Measurements from ENCODE around the gene TIGD1.

Gene TIGD1

DNA sequence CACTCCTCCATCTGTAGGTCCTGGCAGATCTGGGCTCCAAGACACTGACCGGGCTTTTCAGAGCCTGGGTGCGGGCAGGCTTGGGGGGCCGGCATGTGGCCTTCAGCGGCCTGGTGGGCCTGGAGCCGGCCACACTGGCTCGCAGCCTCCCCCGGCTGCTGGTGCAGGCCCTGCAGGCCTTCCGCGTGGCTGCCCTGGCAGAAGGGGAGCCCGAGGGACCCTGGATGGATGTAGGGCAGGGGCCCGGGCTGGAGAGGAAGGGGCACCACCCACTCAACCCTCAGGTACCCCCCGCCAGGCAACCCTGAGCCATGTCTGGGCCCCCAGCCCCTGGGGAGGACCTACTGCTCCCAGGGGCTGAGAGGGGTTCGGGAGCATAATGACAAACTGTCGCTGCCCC is 25.2 kb downstream of the TIGD1 start:
- no peak for DNase-seq
- H3K9me3 ChIP-seq (ENCODE audit: control insufficient read depth, low read length): no peaks in the 10 kb centered on the region
- no peak overlapping the region for H3K27ac ChIP-seq (ENCODE audit: insufficient read depth, low read length, poor library complexity, severe bottlenecking)
- no peaks in the 10 kb centered on the region for H3K36me3 ChIP-seq (ENCODE audit: control insufficient read depth, insufficient read depth, low read length)
- H3K4me3 ChIP-seq (ENCODE audit: insufficient read depth, low read depth, low read length, poor library complexity, severe bottlenecking): no peak overlapping the region
- H3K27me3 ChIP-seq (replicated peaks; ENCODE audit: control insufficient read depth, insufficient read depth, low read length, poor library complexity, severe bottlenecking): peaks cover 40% of the 10 kb centered on the region
- peaks cover 27% of the 10 kb centered on the region for H3K4me1 ChIP-seq (ENCODE audit: control insufficient read depth, insufficient read depth, low read length, poor library complexity, severe bottlenecking)

DNA sequence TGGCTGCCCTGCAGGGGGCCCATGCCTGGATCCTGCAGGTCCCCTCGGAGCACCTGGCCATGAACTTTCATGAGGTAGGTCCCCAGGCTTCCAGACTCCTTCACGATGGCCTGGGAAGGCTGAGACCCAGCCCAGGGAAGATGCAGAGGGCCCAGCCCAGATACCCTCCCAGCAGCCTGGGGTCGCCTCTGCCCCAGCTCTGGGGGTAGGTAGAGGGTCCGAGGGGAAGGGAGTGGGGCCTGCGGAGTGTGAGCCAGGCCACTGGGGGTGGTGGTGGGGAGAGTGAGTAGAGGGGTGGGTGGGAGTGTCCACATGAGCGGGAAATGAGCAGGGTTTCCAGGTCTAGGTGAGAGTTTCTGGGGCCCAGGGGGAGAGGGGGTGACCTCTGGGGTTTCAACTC is 25.6 kb downstream of the TIGD1 start:
- no peak for DNase-seq
- H3K27me3 ChIP-seq (replicated peaks; ENCODE audit: control insufficient read depth, insufficient read depth, low read length, poor library complexity, severe bottlenecking): peaks cover 40% of the 10 kb centered on the region

DNA sequence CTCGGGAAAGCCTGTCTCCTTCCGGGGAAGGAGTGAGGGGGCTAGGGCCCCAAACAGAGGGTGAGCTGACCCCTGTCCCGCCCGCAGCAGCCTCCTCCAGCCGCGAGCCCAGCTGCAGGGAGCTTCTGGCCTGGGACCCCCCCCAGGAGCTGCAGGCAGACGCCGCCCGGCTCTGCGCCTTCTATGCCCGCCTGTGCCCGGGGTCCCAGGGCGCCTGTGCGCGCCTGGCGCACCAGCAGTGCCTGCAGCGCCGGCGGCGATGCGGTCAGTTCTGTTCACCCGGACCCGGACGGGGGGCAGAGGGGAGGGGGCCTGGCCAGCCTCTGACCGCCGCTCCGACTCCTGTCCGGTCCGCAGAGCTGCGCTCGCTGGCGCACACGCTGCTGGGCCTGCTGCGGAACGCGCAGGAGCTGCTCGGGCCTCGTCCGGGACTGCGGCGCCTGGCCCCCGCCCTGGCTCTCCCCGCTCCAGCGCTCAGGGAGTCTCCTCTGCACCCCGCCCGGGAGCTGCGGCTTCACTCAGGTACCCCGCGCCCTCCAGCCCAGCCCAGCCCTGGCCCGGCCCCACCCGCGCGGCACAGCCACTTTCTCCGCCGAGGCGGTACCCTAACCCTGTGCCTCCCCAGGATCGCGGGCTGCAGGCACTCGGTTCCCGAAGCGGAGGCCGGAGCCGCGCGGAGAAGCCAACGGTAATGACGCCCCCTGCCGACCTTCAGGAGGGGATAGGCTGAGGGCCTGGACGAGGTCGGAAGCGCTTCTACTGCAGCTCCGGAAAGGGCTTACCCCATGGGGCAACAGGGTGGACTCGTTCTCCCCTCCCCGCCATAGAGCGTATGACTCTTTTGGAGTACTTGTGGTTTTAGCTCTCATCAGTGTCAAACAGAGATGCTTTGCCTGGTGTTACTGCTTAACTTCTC is 26.4 kb downstream of the TIGD1 start:
- Histone ChIP-seq H3K36me3 (ENCODE audit: control insufficient read depth, insufficient read depth, low read length) (no peaks in the 10 kb centered on the region), H3K9me3 (ENCODE audit: control insufficient read depth, low read length) (no peaks in the 10 kb centered on the region), H3K27me3 (replicated peaks; ENCODE audit: control insufficient read depth, insufficient read depth, low read length, poor library complexity, severe bottlenecking) (peaks cover 40% of the 10 kb centered on the region), H3K4me1 (ENCODE audit: control insufficient read depth, insufficient read depth, low read length, poor library complexity, severe bottlenecking) (peaks cover 27% of the 10 kb centered on the region), H3K27ac (ENCODE audit: insufficient read depth, low read length, poor library complexity, severe bottlenecking) (no peak overlapping the region), H3K4me3 (ENCODE audit: insufficient read depth, low read depth, low read length, poor library complexity, severe bottlenecking) (peak overlapping the region; percentile 8)
- no peak for DNase-seq

More for the DNA sequence above, 25.6 kb downstream of the TIGD1 start:
- Histone ChIP-seq H3K4me3 (ENCODE audit: insufficient read depth, low read depth, low read length, poor library complexity, severe bottlenecking) (no peak overlapping the region), H3K9me3 (ENCODE audit: control insufficient read depth, low read length) (no peaks in the 10 kb centered on the region), H3K36me3 (ENCODE audit: control insufficient read depth, insufficient read depth, low read length) (no peaks in the 10 kb centered on the region), H3K4me1 (ENCODE audit: control insufficient read depth, insufficient read depth, low read length, poor library complexity, severe bottlenecking) (peaks cover 27% of the 10 kb centered on the region), H3K27ac (ENCODE audit: insufficient read depth, low read length, poor library complexity, severe bottlenecking) (no peak overlapping the region)

DNA sequence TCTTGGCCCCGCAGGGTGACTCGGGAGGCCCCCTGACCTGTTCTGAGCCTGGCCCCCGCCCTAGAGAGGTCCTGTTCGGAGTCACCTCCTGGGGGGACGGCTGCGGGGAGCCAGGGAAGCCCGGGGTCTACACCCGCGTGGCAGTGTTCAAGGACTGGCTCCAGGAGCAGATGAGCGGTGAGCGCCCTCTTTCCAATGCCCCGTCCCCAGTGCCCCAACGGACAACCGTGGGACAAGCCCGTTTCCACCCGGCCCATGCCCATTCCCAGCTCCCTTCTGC is 27.0 kb downstream of the TIGD1 start:
- peaks cover 27% of the 10 kb centered on the region for H3K4me1 ChIP-seq (ENCODE audit: control insufficient read depth, insufficient read depth, low read length, poor library complexity, severe bottlenecking)
- H3K27ac ChIP-seq (ENCODE audit: insufficient read depth, low read length, poor library complexity, severe bottlenecking): no peak overlapping the region
- no peaks in the 10 kb centered on the region for H3K36me3 ChIP-seq (ENCODE audit: control insufficient read depth, insufficient read depth, low read length)
- peaks cover 40% of the 10 kb centered on the region for H3K27me3 ChIP-seq (replicated peaks; ENCODE audit: control insufficient read depth, insufficient read depth, low read length, poor library complexity, severe bottlenecking)
- no peak overlapping the region for H3K4me3 ChIP-seq (ENCODE audit: insufficient read depth, low read depth, low read length, poor library complexity, severe bottlenecking)
- H3K9me3 ChIP-seq (ENCODE audit: control insufficient read depth, low read length): no peaks in the 10 kb centered on the region
- no peak for DNase-seq

DNA sequence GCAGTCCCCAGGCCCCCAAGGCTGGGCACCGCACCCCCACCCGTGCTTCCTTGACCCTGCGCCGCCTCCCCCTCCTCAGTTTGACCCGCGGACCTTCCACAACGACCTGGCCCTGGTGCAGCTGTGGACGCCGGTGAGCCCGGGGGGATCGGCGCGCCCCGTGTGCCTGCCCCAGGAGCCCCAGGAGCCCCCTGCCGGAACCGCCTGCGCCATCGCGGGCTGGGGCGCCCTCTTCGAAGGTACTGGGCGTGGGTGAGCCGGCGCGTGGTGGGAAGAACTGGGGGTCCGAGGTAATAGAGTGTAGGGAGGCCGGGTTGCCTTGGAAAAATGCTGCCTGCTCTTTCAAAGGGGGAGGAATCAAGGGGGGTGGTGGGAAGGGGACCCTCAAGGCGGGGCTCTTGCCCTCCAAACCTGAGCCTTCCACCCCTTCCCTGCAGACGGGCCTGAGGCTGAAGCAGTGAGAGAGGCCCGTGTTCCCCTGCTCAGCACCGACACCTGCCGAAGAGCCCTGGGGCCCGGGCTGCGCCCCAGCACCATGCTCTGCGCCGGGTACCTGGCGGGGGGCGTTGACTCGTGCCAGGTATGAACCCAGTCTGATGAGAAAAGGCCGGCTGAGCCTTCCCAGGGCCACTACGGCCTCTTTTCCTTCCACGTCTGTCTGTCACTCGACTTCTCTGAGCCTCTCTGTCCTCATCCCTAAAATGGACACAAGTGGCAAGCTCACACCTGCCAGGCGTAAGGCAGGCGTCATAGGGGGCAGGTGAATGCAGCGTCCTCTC is 27.5 kb downstream of the TIGD1 start:
- Histone ChIP-seq H3K36me3 (ENCODE audit: control insufficient read depth, insufficient read depth, low read length) (no peaks in the 10 kb centered on the region), H3K4me1 (ENCODE audit: control insufficient read depth, insufficient read depth, low read length, poor library complexity, severe bottlenecking) (peaks cover 27% of the 10 kb centered on the region), H3K9me3 (ENCODE audit: control insufficient read depth, low read length) (no peaks in the 10 kb centered on the region), H3K27me3 (replicated peaks; ENCODE audit: control insufficient read depth, insufficient read depth, low read length, poor library complexity, severe bottlenecking) (peaks cover 40% of the 10 kb centered on the region), H3K4me3 (ENCODE audit: insufficient read depth, low read depth, low read length, poor library complexity, severe bottlenecking) (peak overlapping the region; percentile 52), H3K27ac (ENCODE audit: insufficient read depth, low read length, poor library complexity, severe bottlenecking) (no peak overlapping the region)
- no peak for DNase-seq

DNA sequence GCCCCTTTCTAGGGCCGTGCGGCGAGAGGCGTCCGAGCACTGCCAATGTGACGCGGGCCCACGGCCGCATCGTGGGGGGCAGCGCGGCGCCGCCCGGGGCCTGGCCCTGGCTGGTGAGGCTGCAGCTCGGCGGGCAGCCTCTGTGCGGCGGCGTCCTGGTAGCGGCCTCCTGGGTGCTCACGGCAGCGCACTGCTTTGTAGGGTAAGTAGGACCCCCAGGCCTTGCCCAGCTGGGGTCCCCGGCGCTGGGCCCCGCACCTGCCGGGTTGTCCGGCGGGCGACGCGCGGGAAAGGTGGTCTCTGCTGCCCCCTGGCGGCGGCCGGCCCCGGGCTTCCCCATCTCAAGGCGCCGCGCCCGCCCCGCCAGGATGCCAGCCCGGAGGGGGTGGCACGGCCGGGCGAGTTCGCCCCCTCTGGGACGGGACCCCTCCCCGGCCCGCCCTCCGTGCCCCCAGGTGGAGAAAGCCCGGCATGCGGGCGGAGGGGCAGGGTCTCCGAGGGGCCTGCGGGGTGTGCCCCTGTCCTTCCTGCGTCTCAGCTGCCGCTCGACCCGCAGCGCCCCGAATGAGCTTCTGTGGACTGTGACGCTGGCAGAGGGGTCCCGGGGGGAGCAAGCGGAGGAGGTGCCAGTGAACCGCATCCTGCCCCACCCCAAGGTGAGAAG is 28.3 kb downstream of the TIGD1 start:
- peak overlapping the region; percentile 52 for H3K4me3 ChIP-seq (ENCODE audit: insufficient read depth, low read depth, low read length, poor library complexity, severe bottlenecking)
- H3K27ac ChIP-seq (ENCODE audit: insufficient read depth, low read length, poor library complexity, severe bottlenecking): no peak overlapping the region
- peaks cover 40% of the 10 kb centered on the region for H3K27me3 ChIP-seq (replicated peaks; ENCODE audit: control insufficient read depth, insufficient read depth, low read length, poor library complexity, severe bottlenecking)
- H3K36me3 ChIP-seq (ENCODE audit: control insufficient read depth, insufficient read depth, low read length): no peaks in the 10 kb centered on the region
- no peaks in the 10 kb centered on the region for H3K9me3 ChIP-seq (ENCODE audit: control insufficient read depth, low read length)
- H3K4me1 ChIP-seq (ENCODE audit: control insufficient read depth, insufficient read depth, low read length, poor library complexity, severe bottlenecking): peaks cover 27% of the 10 kb centered on the region
- peak; percentile 21 to 48 (median 30) for DNase-seq

DNA sequence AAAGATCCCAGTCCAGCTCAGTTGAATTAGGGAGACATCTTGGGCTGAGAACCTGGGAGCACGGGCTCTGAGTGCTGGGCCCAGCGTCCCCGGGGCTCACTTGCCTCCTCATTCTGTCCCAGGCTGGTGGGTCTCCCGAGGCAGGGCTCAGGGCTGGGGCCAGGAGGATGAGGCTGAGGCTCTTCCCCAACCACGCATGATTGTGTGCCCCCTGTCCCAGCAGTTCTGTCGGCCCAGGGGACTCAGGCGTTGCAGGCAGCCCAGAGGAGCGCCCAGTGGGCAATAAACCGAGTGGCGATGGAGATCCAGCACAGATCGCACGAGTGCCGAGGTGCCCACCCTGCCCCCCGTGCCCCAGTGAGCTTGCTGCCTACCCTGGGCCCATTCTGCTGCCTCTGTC is 29.3 kb downstream of the TIGD1 start:
- DNase-seq: no peak
- H3K4me1 ChIP-seq (ENCODE audit: control insufficient read depth, insufficient read depth, low read length, poor library complexity, severe bottlenecking): peaks cover 27% of the 10 kb centered on the region
- H3K36me3 ChIP-seq (ENCODE audit: control insufficient read depth, insufficient read depth, low read length): no peaks in the 10 kb centered on the region
- H3K27me3 ChIP-seq (replicated peaks; ENCODE audit: control insufficient read depth, insufficient read depth, low read length, poor library complexity, severe bottlenecking): peaks cover 40% of the 10 kb centered on the region
- no peaks in the 10 kb centered on the region for H3K9me3 ChIP-seq (ENCODE audit: control insufficient read depth, low read length)
- no peak overlapping the region for H3K4me3 ChIP-seq (ENCODE audit: insufficient read depth, low read depth, low read length, poor library complexity, severe bottlenecking)
- H3K27ac ChIP-seq (ENCODE audit: insufficient read depth, low read length, poor library complexity, severe bottlenecking): no peak overlapping the region

DNA sequence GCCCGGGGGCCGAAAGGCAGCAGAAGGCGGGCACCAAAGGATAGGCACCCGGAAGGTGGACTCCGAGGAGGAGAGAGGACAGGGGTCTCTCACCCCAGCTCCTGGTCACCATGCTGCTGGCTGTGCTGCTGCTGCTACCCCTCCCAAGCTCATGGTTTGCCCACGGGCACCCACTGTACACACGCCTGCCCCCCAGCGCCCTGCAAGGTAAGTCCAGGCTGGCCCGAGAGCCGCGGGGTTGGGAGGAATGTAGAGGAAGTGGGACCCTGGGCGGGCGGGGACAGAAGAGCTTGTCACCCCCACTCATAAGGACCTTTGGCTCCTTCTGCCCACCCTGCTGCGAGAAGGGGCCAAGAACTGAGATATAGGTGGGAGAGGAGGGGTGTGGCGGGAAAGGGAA is 29.9 kb downstream of the TIGD1 start:
- Histone ChIP-seq H3K4me1 (ENCODE audit: control insufficient read depth, insufficient read depth, low read length, poor library complexity, severe bottlenecking) (peaks cover 27% of the 10 kb centered on the region), H3K9me3 (ENCODE audit: control insufficient read depth, low read length) (no peaks in the 10 kb centered on the region), H3K27me3 (replicated peaks; ENCODE audit: control insufficient read depth, insufficient read depth, low read length, poor library complexity, severe bottlenecking) (peaks cover 40% of the 10 kb centered on the region), H3K4me3 (ENCODE audit: insufficient read depth, low read depth, low read length, poor library complexity, severe bottlenecking) (no peak overlapping the region), H3K36me3 (ENCODE audit: control insufficient read depth, insufficient read depth, low read length) (no peaks in the 10 kb centered on the region), H3K27ac (ENCODE audit: insufficient read depth, low read length, poor library complexity, severe bottlenecking) (no peak overlapping the region)
- DNase-seq: no peak

DNA sequence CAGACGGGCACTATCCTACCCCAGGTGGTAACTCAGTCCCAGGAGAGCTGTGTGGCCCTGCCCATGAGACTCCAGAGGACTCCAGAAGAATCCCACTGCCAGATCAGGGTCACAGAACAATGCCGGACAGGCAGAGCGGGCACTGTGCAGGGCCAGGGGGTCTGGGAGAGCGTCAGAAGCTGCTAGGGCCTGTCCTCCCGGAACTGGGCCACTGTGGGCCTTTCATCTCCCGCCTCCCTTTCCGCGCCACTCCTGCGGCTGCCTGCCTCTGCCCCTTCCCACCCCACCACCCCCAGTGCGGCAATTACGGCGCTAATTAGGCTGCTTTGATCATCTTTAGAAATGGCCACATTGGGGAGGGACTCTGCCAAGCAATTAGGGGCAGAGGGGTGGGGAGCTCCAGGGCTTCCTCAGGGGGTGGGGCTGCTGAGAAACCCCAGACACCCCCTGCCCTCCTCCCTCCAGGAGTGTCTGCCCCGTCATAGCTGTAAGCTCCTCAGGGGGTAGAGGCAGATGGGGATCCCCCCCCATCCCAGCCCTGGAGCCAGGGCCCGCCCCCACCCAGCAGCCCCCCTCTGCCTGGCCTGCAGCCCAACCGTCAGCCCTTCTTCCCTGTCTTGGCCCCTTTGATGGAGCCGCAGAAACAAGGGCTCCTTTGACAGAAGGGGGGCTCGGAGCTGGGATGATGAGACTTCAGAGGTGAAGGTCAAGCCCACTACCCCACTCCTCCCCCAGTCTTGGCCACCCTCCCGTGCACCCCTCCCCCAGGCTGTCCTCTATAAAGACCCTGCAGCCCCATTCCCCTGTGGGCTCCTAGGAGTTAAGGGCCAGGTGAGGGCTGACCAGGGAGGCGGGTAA is 30.5 kb downstream of the TIGD1 start, which contains the start of gene PRSS56:
PRSS56 (plus strand) TSS at position 808 of the 858 bp plus-strand sequence. CDS start 211 bp downstream, outside the sequence.
- Histone ChIP-seq H3K27ac (ENCODE audit: insufficient read depth, low read length, poor library complexity, severe bottlenecking) (no peak within 1 kb of the TSS), H3K36me3 (ENCODE audit: control insufficient read depth, insufficient read depth, low read length) (no peaks in the 10 kb centered on the region), H3K9me3 (ENCODE audit: control insufficient read depth, low read length) (no peaks in the 10 kb centered on the region), H3K27me3 (replicated peaks; ENCODE audit: control insufficient read depth, insufficient read depth, low read length, poor library complexity, severe bottlenecking) (peaks cover 36% of the 10 kb centered on the region), H3K4me3 (ENCODE audit: insufficient read depth, low read depth, low read length, poor library complexity, severe bottlenecking) (no peak within 1 kb of the TSS), H3K4me1 (ENCODE audit: control insufficient read depth, insufficient read depth, low read length, poor library complexity, severe bottlenecking) (peaks cover 27% of the 10 kb centered on the region)
- DNase-seq: no peak

Data from effector memory CD4-positive, alpha-beta T cell (primary cell).